ENCODE measurements around the gene KCNF1.
"Not testable (repeated sequence)": the region's sequence is repeated elsewhere in the genome, so short reads cannot be mapped to it uniquely, and the experiment has no call there.

Gene KCNF1

GRCh38 chr2:10954416-10954815, 42.7 kb downstream of the KCNF1 start:
- TF ChIP-seq POLR2AphosphoS5 (IDR thresholded peaks at IDR 0.05; ENCODE audit: low read depth, low read length) (no peak), POLR2A (IDR thresholded peaks at IDR 0.05; ENCODE audit: low read depth, low read length) (no peak), TAF1 (IDR thresholded peaks at IDR 0.05; ENCODE audit: borderline replicate concordance, low read depth, low read length) (no peak)
- DNase-seq (ENCODE audit: insufficient read length) (no peak), FAIRE-seq (no peak)

- FAIRE-seq (no peak), DNase-seq (ENCODE audit: insufficient read length) (no peak)
- TF ChIP-seq TAF1 (IDR thresholded peaks at IDR 0.05; ENCODE audit: borderline replicate concordance, low read depth, low read length) (no peak), POLR2AphosphoS5 (IDR thresholded peaks at IDR 0.05; ENCODE audit: low read depth, low read length) (no peak), POLR2A (IDR thresholded peaks at IDR 0.05; ENCODE audit: low read depth, low read length) (no peak)
These were observed 43.4 kb downstream of the KCNF1 start for GRCh38 chr2:10954856-10955818.

- FAIRE-seq (no peak), DNase-seq (ENCODE audit: insufficient read length) (no peak)
- TF ChIP-seq POLR2A (IDR thresholded peaks at IDR 0.05; ENCODE audit: low read depth, low read length), result no peak
- no peak for TF ChIP-seq TAF1 (IDR thresholded peaks at IDR 0.05; ENCODE audit: borderline replicate concordance, low read depth, low read length)
- no peak for TF ChIP-seq POLR2AphosphoS5 (IDR thresholded peaks at IDR 0.05; ENCODE audit: low read depth, low read length)
These were observed 44.5 kb downstream of the KCNF1 start for GRCh38 chr2:10956006-10956790.

- DNase-seq (ENCODE audit: insufficient read length) (no peak), FAIRE-seq (no peak)
- TF ChIP-seq TAF1 (IDR thresholded peaks at IDR 0.05; ENCODE audit: borderline replicate concordance, low read depth, low read length) (no peak), POLR2A (IDR thresholded peaks at IDR 0.05; ENCODE audit: low read depth, low read length) (no peak), POLR2AphosphoS5 (IDR thresholded peaks at IDR 0.05; ENCODE audit: low read depth, low read length) (no peak)
These were observed 45.7 kb downstream of the KCNF1 start for GRCh38 chr2:10957391-10957790.

GRCh38 chr2:10958452-10958851, 46.7 kb downstream of the KCNF1 start:
- not testable (repeated sequence) for DNase-seq (ENCODE audit: insufficient read length); FAIRE-seq

GRCh38 chr2:10960606-10961489, 49.1 kb downstream of the KCNF1 start:
- DNase-seq (ENCODE audit: insufficient read length) (no peak), FAIRE-seq (no peak)
- TF ChIP-seq POLR2A (IDR thresholded peaks at IDR 0.05; ENCODE audit: low read depth, low read length) (no peak), TAF1 (IDR thresholded peaks at IDR 0.05; ENCODE audit: borderline replicate concordance, low read depth, low read length) (no peak), POLR2AphosphoS5 (IDR thresholded peaks at IDR 0.05; ENCODE audit: low read depth, low read length) (no peak)

- DNase-seq (ENCODE audit: insufficient read length), result no peak
- no peak for FAIRE-seq
- no peak for TF ChIP-seq POLR2AphosphoS5 (IDR thresholded peaks at IDR 0.05; ENCODE audit: low read depth, low read length)
- no peak for TF ChIP-seq TAF1 (IDR thresholded peaks at IDR 0.05; ENCODE audit: borderline replicate concordance, low read depth, low read length)
- TF ChIP-seq POLR2A (IDR thresholded peaks at IDR 0.05; ENCODE audit: low read depth, low read length), result no peak
These were observed 49.7 kb downstream of the KCNF1 start for GRCh38 chr2:10961490-10961875.

- TF ChIP-seq POLR2AphosphoS5 (IDR thresholded peaks at IDR 0.05; ENCODE audit: low read depth, low read length) (no peak), POLR2A (IDR thresholded peaks at IDR 0.05; ENCODE audit: low read depth, low read length) (no peak), TAF1 (IDR thresholded peaks at IDR 0.05; ENCODE audit: borderline replicate concordance, low read depth, low read length) (no peak)
- FAIRE-seq, result no peak
These were observed 50.3 kb downstream of the KCNF1 start for GRCh38 chr2:10962004-10962403.

GRCh38 chr2:10963155-10963554, 51.4 kb downstream of the KCNF1 start:
- DNase-seq (ENCODE audit: insufficient read length), result no peak
- no peak for TF ChIP-seq POLR2AphosphoS5 (IDR thresholded peaks at IDR 0.05; ENCODE audit: low read depth, low read length)
- TF ChIP-seq POLR2A (IDR thresholded peaks at IDR 0.05; ENCODE audit: low read depth, low read length), result no peak
- no peak for TF ChIP-seq TAF1 (IDR thresholded peaks at IDR 0.05; ENCODE audit: borderline replicate concordance, low read depth, low read length)
- FAIRE-seq, result no peak

More at GRCh38 chr2:10962004-10962403, 50.3 kb downstream of the KCNF1 start:
- no peak for DNase-seq (ENCODE audit: insufficient read length)

Data from GM12892 (cell line).